ENCODE measurements around the gene THSD7B.

GRCh38 chr2:137210039-137210438 lies 444.7 kb downstream of the THSD7B start:
- TF ChIP-seq RFX5 (IDR thresholded peaks at IDR 0.05; ENCODE audit: low read depth, low read length) (no peak), CTCF (IDR thresholded peaks at IDR 0.05 in 2 of 3, conservative IDR thresholded peaks at IDR 0.05 in 1 of 3; ENCODE audit: insufficient read depth in 2 of 3, low read depth in 1 of 3, low read length in 3 of 3) (no peak), SP2 (IDR thresholded peaks at IDR 0.05; ENCODE audit: extremely low read depth, low read depth, low read length, poor library complexity, severe bottlenecking) (no peak)

Data from K562 (cell line).